ENCODE results near the gene RBKS. TPM values are rescaled to one million over a fixed set of nuclear protein-coding genes. Genes with fewer than 3 reads are reported as not detected.
"Not testable (repeated sequence)": the region's sequence is repeated elsewhere in the genome, so short reads cannot be mapped to it uniquely, and the experiment has no call there.

Gene RBKS
- total RNA-seq, 4 donors from 2014 or later = 1.5 to 15.2 (median 15.1) TPM; not detected in 1

DNA sequence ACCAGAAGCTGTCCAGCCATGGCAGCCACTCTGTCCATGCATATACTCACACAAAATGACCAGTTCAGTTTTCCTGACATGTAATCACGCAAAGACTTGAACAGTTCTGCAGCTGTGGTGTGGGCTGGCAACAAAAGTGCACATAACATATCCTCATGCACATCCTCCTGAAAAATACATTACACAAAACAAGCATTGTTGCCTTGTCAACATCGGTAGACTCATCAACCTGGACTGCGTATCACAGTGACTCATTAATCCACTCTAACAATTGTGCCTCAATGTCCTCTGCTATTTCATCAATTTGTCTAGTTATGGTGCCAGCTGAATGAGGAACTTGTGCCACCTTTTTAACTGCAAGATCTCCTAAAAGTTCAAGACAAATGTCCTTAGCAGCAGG, 19.5 kb downstream of the RBKS start:
- H3K27ac ChIP-seq = no peak overlapping the region
- no peaks in the 10 kb centered on the region for H3K27me3 ChIP-seq
- no peaks in the 10 kb centered on the region for H3K9me3 ChIP-seq
- WGBS, 2 donors (ENCODE audit: low coverage in 1 of 2) = 91 to 100% methylated on average over 1 to 3 of the region's 3 CpGs
- in situ Hi-C loops (cut with MboI; ENCODE audit: low pct_ligation_motif_present in 1 of 4, low pct_unique_long_range_greater_than_20kb in 1 of 4, low sequenced_read_pairs in 3 of 4) = no loop called here
- TF ChIP-seq, protein P1, sequence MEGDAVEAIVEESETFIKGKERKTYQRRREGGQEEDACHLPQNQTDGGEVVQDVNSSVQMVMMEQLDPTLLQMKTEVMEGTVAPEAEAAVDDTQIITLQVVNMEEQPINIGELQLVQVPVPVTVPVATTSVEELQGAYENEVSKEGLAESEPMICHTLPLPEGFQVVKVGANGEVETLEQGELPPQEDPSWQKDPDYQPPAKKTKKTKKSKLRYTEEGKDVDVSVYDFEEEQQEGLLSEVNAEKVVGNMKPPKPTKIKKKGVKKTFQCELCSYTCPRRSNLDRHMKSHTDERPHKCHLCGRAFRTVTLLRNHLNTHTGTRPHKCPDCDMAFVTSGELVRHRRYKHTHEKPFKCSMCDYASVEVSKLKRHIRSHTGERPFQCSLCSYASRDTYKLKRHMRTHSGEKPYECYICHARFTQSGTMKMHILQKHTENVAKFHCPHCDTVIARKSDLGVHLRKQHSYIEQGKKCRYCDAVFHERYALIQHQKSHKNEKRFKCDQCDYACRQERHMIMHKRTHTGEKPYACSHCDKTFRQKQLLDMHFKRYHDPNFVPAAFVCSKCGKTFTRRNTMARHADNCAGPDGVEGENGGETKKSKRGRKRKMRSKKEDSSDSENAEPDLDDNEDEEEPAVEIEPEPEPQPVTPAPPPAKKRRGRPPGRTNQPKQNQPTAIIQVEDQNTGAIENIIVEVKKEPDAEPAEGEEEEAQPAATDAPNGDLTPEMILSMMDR (IDR thresholded peaks at IDR 0.05) = no peak
- DNase-seq = no peak
- no peaks in the 10 kb centered on the region for H3K36me3 ChIP-seq
- H3K4me3 ChIP-seq = no peak overlapping the region
- intact Hi-C loops (cut with DNase I; ENCODE audit: low total_unique reads) = loop anchor here (10.0 kb wide), 1 partner anchor 46 kb away; no protein-coding TSS in a partner anchor
- no peaks in the 10 kb centered on the region for H3K4me1 ChIP-seq

DNA sequence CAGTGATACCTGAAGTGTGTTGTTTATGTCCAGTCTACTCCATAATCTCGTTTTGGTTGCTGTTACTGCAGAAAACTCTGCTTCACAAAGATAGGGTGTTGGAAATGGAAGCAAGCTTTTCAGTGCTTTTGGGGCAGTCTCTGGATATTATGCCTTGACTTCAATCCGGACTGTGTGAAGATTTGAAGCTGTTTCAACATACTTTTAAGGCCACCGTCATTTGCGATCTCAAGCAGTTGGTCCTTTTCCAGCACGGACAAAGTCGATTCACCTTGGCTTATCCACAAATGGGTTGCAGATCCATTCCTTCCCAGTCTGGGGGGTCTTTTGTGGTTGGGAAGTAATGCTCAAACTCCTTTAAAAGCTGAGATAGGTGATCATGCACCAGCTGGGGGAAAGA, 20.4 kb downstream of the RBKS start:
- Histone ChIP-seq H3K9me3 (no peaks in the 10 kb centered on the region), H3K4me3 (no peak overlapping the region), H3K27ac (no peak overlapping the region), H3K27me3 (no peaks in the 10 kb centered on the region), H3K36me3 (no peaks in the 10 kb centered on the region), H3K4me1 (no peaks in the 10 kb centered on the region)
- TF ChIP-seq EP300 (IDR thresholded peaks at IDR 0.05; ENCODE audit: low read depth) (no peak), POLR2AphosphoS5 (IDR thresholded peaks at IDR 0.05) (no peak), POLR2A (IDR thresholded peaks at IDR 0.05) (no peak)
- TF ChIP-seq, protein P1 (IDR thresholded peaks at IDR 0.05) = no peak
- WGBS, 2 donors (ENCODE audit: low coverage in 1 of 2) = 60 to 90% methylated on average over 1 to 6 of the region's 6 CpGs
- in situ Hi-C loops (cut with MboI; ENCODE audit: low pct_ligation_motif_present in 1 of 4, low pct_unique_long_range_greater_than_20kb in 1 of 4, low sequenced_read_pairs in 3 of 4) (no loop called here), intact Hi-C loops (cut with DNase I; ENCODE audit: low total_unique reads) (loop anchor here (10.0 kb wide), 1 partner anchor 45 kb away; no protein-coding TSS in a partner anchor)
- DNase-seq = no peak

DNA sequence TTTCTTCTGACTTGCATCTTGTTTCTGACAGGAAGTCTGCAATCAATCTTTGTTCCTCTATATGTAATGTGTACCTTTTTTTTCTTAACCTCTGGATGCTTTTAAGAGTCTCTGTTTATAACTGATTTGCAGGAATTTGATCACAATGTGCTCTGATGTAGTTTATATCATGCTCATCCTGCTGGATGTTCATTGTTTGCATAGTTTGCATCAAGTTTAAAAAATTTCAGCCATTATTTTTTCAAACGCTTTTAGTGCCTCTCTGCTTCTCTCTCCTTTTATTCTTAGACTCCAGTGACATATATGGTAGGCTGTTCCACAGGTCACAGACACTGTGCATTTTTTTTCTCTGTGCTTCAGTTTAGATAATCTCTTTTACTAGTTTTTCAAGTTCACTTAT, 23.9 kb downstream of the RBKS start:
- no peaks in the 10 kb centered on the region for H3K4me1 ChIP-seq
- WGBS, 2 donors (ENCODE audit: low coverage in 1 of 2) = 64 to 71% methylated on average over 1 of the region's 1 CpG
- H3K27ac ChIP-seq = no peak overlapping the region
- no peak for DNase-seq
- no peaks in the 10 kb centered on the region for H3K27me3 ChIP-seq
- no peak overlapping the region for H3K4me3 ChIP-seq
- in situ Hi-C loops (cut with MboI; ENCODE audit: low pct_ligation_motif_present in 1 of 4, low pct_unique_long_range_greater_than_20kb in 1 of 4, low sequenced_read_pairs in 3 of 4) (no loop called here), intact Hi-C loops (cut with DNase I; ENCODE audit: low total_unique reads) (no loop called here)
- no peaks in the 10 kb centered on the region for H3K9me3 ChIP-seq
- H3K36me3 ChIP-seq = no peaks in the 10 kb centered on the region
- TF ChIP-seq, protein P1 (IDR thresholded peaks at IDR 0.05) = no peak
- TF ChIP-seq POLR2AphosphoS5 (IDR thresholded peaks at IDR 0.05) (no peak), EP300 (IDR thresholded peaks at IDR 0.05; ENCODE audit: low read depth) (no peak), POLR2A (IDR thresholded peaks at IDR 0.05) (no peak)

DNA sequence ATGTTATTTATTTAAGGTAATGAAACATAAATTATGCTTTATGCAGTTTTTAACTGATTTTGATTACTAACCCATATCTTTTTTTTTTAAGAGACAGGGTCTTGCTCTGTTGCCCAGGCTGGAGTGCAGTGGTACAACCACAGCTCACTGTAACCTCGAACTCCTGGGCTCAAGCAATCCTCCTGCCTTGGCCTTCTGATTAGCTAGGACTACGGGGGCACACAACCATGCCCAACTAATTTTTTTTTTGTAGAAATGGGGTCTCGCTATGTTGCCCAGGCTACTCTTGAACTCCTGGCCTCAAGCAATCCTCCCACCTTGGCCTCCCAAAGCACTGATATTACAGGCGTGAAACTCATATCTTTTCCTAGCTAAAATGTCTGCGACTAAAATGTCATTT, 26.2 kb downstream of the RBKS start:
- WGBS, 2 donors (ENCODE audit: low coverage in 1 of 2) = 83 to 92% methylated on average over 2 to 5 of the region's 5 CpGs

DNA sequence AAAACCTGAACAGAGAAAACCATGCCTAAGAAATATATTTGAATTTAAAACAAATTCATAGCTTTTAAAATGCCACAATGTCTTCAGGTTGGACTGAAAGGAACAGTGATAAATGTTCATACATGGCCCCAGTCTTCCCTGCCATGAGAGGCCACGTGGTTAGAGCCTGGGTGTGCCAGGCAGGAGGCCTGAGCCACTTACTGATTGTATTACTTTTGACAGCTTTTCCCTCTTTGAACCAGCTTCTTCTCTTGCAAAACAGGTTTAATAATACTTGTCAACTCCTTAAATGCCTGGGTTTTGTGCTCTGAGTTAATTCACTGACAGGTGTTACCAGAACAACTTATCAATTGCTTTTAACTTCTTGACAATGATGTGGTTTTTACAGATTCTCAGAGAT, 27.0 kb downstream of the RBKS start:
- Histone ChIP-seq H3K27me3 (no peaks in the 10 kb centered on the region), H3K9me3 (no peaks in the 10 kb centered on the region), H3K36me3 (no peaks in the 10 kb centered on the region), H3K4me3 (no peak overlapping the region), H3K27ac (no peak overlapping the region), H3K4me1 (no peaks in the 10 kb centered on the region)
- 49 to 75% methylated on average over 1 of the region's 1 CpG for WGBS, 2 donors (ENCODE audit: low coverage in 1 of 2)
- in situ Hi-C loops (cut with MboI; ENCODE audit: low pct_ligation_motif_present in 1 of 4, low pct_unique_long_range_greater_than_20kb in 1 of 4, low sequenced_read_pairs in 3 of 4) (no loop called here), intact Hi-C loops (cut with DNase I; ENCODE audit: low total_unique reads) (no loop called here)
- DNase-seq = no peak
- TF ChIP-seq, protein P1 (IDR thresholded peaks at IDR 0.05) = no peak
- no peak for TF ChIP-seq POLR2A (IDR thresholded peaks at IDR 0.05)
- TF ChIP-seq POLR2AphosphoS5 (IDR thresholded peaks at IDR 0.05) = no peak
- TF ChIP-seq EP300 (IDR thresholded peaks at IDR 0.05; ENCODE audit: low read depth) = no peak

More for the DNA sequence above, 26.2 kb downstream of the RBKS start:
- intact Hi-C loops (cut with DNase I; ENCODE audit: low total_unique reads); H3K36me3 ChIP-seq; H3K9me3 ChIP-seq; H3K4me1 ChIP-seq; H3K27me3 ChIP-seq; DNase-seq; in situ Hi-C loops (cut with MboI; ENCODE audit: low pct_ligation_motif_present in 1 of 4, low pct_unique_long_range_greater_than_20kb in 1 of 4, low sequenced_read_pairs in 3 of 4); H3K27ac ChIP-seq; H3K4me3 ChIP-seq: not testable (repeated sequence)
